Skin epidermis (tissue), 12 donors: Measurements from ENCODE around the gene ATP5PF.
"Not testable (repeated sequence)": the region's sequence is repeated elsewhere in the genome, so short reads cannot be mapped to it uniquely, and the experiment has no call there.

ENCODE experiments used
- H3K27ac ChIP-seq, 21 experiments: fragments of 200-600 bp; sonication (generic) in 11 of 21; one replicate each; pipeline ENCODE4 v1.5.0; 2020; ENCODE audit warnings: mild to moderate bottlenecking in 3 of 21, inconsistent platforms in 2 of 21, moderate library complexity in 2 of 21
- H3K4me3 ChIP-seq, 7 experiments: fragments of 200-600 bp; sonication (generic) in 2 of 7; one replicate each; pipeline ENCODE4 v1.5.0; 2020; ENCODE audit warnings: inconsistent platforms in 2 of 7, mild to moderate bottlenecking in 2 of 7, moderate library complexity in 1 of 7

Gene ATP5PF

GRCh38 chr21:25734904-25735645, at the start of gene ATP5PF, which contains the start of gene GABPA:
TSS of gene ATP5PF (minus strand) at chr21:25734904. CDS start at chr21:25729794, 5,110 bp downstream.
TSS of gene GABPA (plus strand) at chr21:25734972. CDS start at chr21:25741599, 6,627 bp downstream.
- Histone ChIP-seq H3K27ac (peak within 1 kb of the TSS; percentile 91 to 100 (median 99)), H3K4me3 (peak within 1 kb of the TSS; percentile 54 to 96 (median 85))

GRCh38 chr21:25778126-25778875, 43.6 kb upstream of the ATP5PF start:
- not testable (repeated sequence) for H3K27ac ChIP-seq, H3K4me3 ChIP-seq

GRCh38 chr21:25776440-25776839, 41.7 kb upstream of the ATP5PF start:
- Histone ChIP-seq H3K27ac (no peak overlapping the region), H3K4me3 (no peak overlapping the region)

- Histone ChIP-seq H3K4me3 (no peak overlapping the region), H3K27ac (no peak overlapping the region)
These were observed 38.0 kb upstream of the ATP5PF start for GRCh38 chr21:25772686-25773085.

- Histone ChIP-seq H3K4me3 (no peak overlapping the region), H3K27ac (no peak overlapping the region)
These were observed 33.2 kb upstream of the ATP5PF start for GRCh38 chr21:25767921-25768320.

GRCh38 chr21:25764065-25764464, 29.4 kb upstream of the ATP5PF start:
- Histone ChIP-seq H3K4me3 (no peak overlapping the region), H3K27ac (no peak overlapping the region)

GRCh38 chr21:25760677-25761076, 26.0 kb upstream of the ATP5PF start:
- no peak overlapping the region for H3K27ac ChIP-seq
- no peak overlapping the region for H3K4me3 ChIP-seq

- H3K4me3 ChIP-seq: no peak overlapping the region
- H3K27ac ChIP-seq: no peak overlapping the region
These were observed 25.4 kb upstream of the ATP5PF start for GRCh38 chr21:25760061-25760460.

GRCh38 chr21:25759573-25759972, 24.9 kb upstream of the ATP5PF start:
- H3K4me3 ChIP-seq: no peak overlapping the region

GRCh38 chr21:25757531-25757930, 22.8 kb upstream of the ATP5PF start:
- Histone ChIP-seq H3K27ac (no peak overlapping the region), H3K4me3 (no peak overlapping the region)

More at GRCh38 chr21:25759573-25759972, 24.9 kb upstream of the ATP5PF start:
- no peak overlapping the region for H3K27ac ChIP-seq

- H3K27ac ChIP-seq: peak overlapping the region in 5 of 21 experiments; percentile 12 to 49 (median 24)
- H3K4me3 ChIP-seq: no peak overlapping the region
These were observed 21.7 kb upstream of the ATP5PF start for GRCh38 chr21:25756190-25756932.

- Histone ChIP-seq H3K27ac (no peak overlapping the region), H3K4me3 (no peak overlapping the region)
These were observed 17.7 kb upstream of the ATP5PF start for GRCh38 chr21:25752416-25752815.

- H3K27ac ChIP-seq: no peak overlapping the region
- H3K4me3 ChIP-seq: no peak overlapping the region
These were observed 15.4 kb upstream of the ATP5PF start for GRCh38 chr21:25750085-25750484.

- Histone ChIP-seq H3K27ac (no peak overlapping the region), H3K4me3 (no peak overlapping the region)
These were observed 10.2 kb upstream of the ATP5PF start for GRCh38 chr21:25744854-25745253.

GRCh38 chr21:25742900-25743299, 8.2 kb upstream of the ATP5PF start:
- Histone ChIP-seq H3K4me3 (no peak overlapping the region), H3K27ac (peak overlapping the region in 2 of 21 experiments; percentile 5 to 54)

- H3K27ac ChIP-seq: no peak overlapping the region
- H3K4me3 ChIP-seq: no peak overlapping the region
These were observed 2.7 kb upstream of the ATP5PF start for GRCh38 chr21:25737421-25737820.

GRCh38 chr21:25735646-25736597, 1.2 kb upstream of the ATP5PF start:
- H3K4me3 ChIP-seq: peak overlapping the region; percentile 54 to 96 (median 85)
- peak overlapping the region; percentile 91 to 100 (median 99) for H3K27ac ChIP-seq

GRCh38 chr21:25734654-25734903, 125 bp downstream of the ATP5PF start:
- H3K27ac ChIP-seq: peak overlapping the region; percentile 63 to 100 (median 99)
- H3K4me3 ChIP-seq: peak overlapping the region; percentile 54 to 96 (median 85)
